H9 (cell line): ENCODE results near the gene SMARCA2. TPM values are rescaled to one million over a fixed set of nuclear protein-coding genes. Genes with fewer than 3 reads are reported as not detected.

ENCODE experiments used
- DNase-seq: peaks from one replicate; pipeline ENCODE4 v3.0.0-alpha.2; 2017
- H2AFZ ChIP-seq: one replicate; pipeline ENCODE4 v1.6.1; 2013; ENCODE audit warnings: mild to moderate bottlenecking, low read length, control low read depth, moderate library complexity
- H2AK5ac ChIP-seq: 2 replicates; pipeline ENCODE4 v1.6.1; 2013; ENCODE audit warnings: low read length, control low read depth, mixed read lengths; ENCODE audit not compliant: insufficient read length
- H2BK120ac ChIP-seq: one replicate; pipeline ENCODE4 v1.6.1; 2013; ENCODE audit warnings: low read depth, mild to moderate bottlenecking, low read length, control low read depth, inconsistent platforms; ENCODE audit not compliant: poor library complexity, severe bottlenecking
- H2BK12ac ChIP-seq: 2 replicates; pipeline ENCODE4 v1.6.1; 2013; ENCODE audit warnings: low read length, control low read depth, mixed read lengths, low read depth; ENCODE audit not compliant: insufficient read length
- H2BK15ac ChIP-seq: 2 replicates; pipeline ENCODE4 v1.6.1; 2013; ENCODE audit warnings: low read depth, low read length, control low read depth
- H2BK20ac ChIP-seq: one replicate; pipeline ENCODE4 v1.6.1; 2013; ENCODE audit warnings: low read depth, mild to moderate bottlenecking, low read length, control low read depth, inconsistent platforms; ENCODE audit not compliant: poor library complexity, severe bottlenecking
- H2BK5ac ChIP-seq: 2 replicates; pipeline ENCODE4 v1.6.1; 2013; ENCODE audit warnings: low read length, control low read depth, mixed read lengths; ENCODE audit not compliant: insufficient read length
- H3K14ac ChIP-seq: 2 replicates; pipeline ENCODE4 v1.6.1; 2013; ENCODE audit warnings: low read length, control low read depth; ENCODE audit not compliant: insufficient read depth
- H3K18ac ChIP-seq: 2 replicates; pipeline ENCODE4 v1.6.1; 2013; ENCODE audit warnings: low read depth, mild to moderate bottlenecking, mixed read lengths, low read length, control low read depth; ENCODE audit not compliant: insufficient read length
- H3K23ac ChIP-seq: 2 replicates; pipeline ENCODE4 v1.6.1; 2013; ENCODE audit warnings: low read length, control low read depth, mixed read lengths, low read depth; ENCODE audit not compliant: insufficient read length
- H3K23me2 ChIP-seq: 2 replicates; pipeline ENCODE4 v1.6.1; 2013; ENCODE audit warnings: low read depth, mild to moderate bottlenecking, mixed read lengths, low read length, control low read depth; ENCODE audit not compliant: insufficient read length, poor library complexity, severe bottlenecking
- H3K27ac ChIP-seq: 2 replicates; pipeline ENCODE4 v1.5.1; 2013; ENCODE audit warnings: low read length, control low read depth, mixed read lengths, low read depth; ENCODE audit not compliant: insufficient read length
- H3K27me3 ChIP-seq: 2 replicates; pipeline ENCODE4 v1.6.1; 2013; ENCODE audit warnings: low read length, control low read depth, inconsistent platforms; ENCODE audit not compliant: insufficient read depth
- H3K4ac ChIP-seq: 2 replicates; pipeline ENCODE4 v1.6.1; 2013; ENCODE audit warnings: low read depth, mild to moderate bottlenecking, control low read depth, inconsistent platforms, low read length, moderate library complexity
- H3K4me1 ChIP-seq: 2 replicates; pipeline ENCODE4 v1.6.1; 2013; ENCODE audit warnings: low read length, control low read depth, inconsistent platforms; ENCODE audit not compliant: insufficient read depth
- H3K4me2 ChIP-seq: 2 replicates; pipeline ENCODE4 v1.6.1; 2013; ENCODE audit warnings: low read length, control low read depth, mixed read lengths; ENCODE audit not compliant: insufficient read length, insufficient read depth
- H3K56ac ChIP-seq: 2 replicates; pipeline ENCODE4 v1.6.1; 2013; ENCODE audit warnings: low read depth, mild to moderate bottlenecking, mixed read lengths, low read length, control low read depth; ENCODE audit not compliant: insufficient read length
- H3K79me1 ChIP-seq: 2 replicates; pipeline ENCODE4 v1.6.1; 2013; ENCODE audit warnings: low read depth, mild to moderate bottlenecking, moderate library complexity, low read length, control low read depth, inconsistent platforms; ENCODE audit not compliant: insufficient read depth, poor library complexity, severe bottlenecking
- H3K79me2 ChIP-seq: 2 replicates; pipeline ENCODE4 v1.6.1; 2013; ENCODE audit warnings: low read length, control low read depth, inconsistent platforms; ENCODE audit not compliant: insufficient read depth
- H3K9ac ChIP-seq: 2 replicates; pipeline ENCODE4 v1.6.1; 2013; ENCODE audit warnings: low read length, control low read depth, mixed read lengths; ENCODE audit not compliant: insufficient read length; ENCODE audit errors: extremely low read depth
- H3K9me3 ChIP-seq: one replicate; pipeline ENCODE4 v1.6.1; 2013; ENCODE audit warnings: low read depth, low read length, inconsistent platforms; ENCODE audit not compliant: control insufficient read depth
- H3T11ph ChIP-seq: one replicate; pipeline ENCODE4 v1.6.1; 2013; ENCODE audit warnings: mild to moderate bottlenecking, low read length, control low read depth, inconsistent platforms
- H4K20me1 ChIP-seq: one replicate; pipeline ENCODE4 v1.6.1; 2013; ENCODE audit not compliant: control insufficient read depth, insufficient read length, insufficient read depth
- H4K5ac ChIP-seq: 2 replicates; pipeline ENCODE4 v1.6.1; 2013; ENCODE audit warnings: low read depth, mild to moderate bottlenecking, mixed read lengths, low read length, control low read depth; ENCODE audit not compliant: insufficient read length
- H4K8ac ChIP-seq: replicated peaks from 2 replicates; pipeline ENCODE4 v1.6.1; 2013; ENCODE audit warnings: low read length, control low read depth, mixed read lengths, low read depth; ENCODE audit not compliant: insufficient read length
- H4K91ac ChIP-seq: 2 replicates; pipeline ENCODE4 v1.6.1; 2013; ENCODE audit warnings: low read depth, mild to moderate bottlenecking, moderate library complexity, mixed read lengths, low read length, control low read depth; ENCODE audit not compliant: insufficient read length
- H3K27ac Mint-ChIP-seq, 3 experiments: 2 replicates in 2 of 3; 3 replicates in 1 of 3; pipeline ENCODE4 v1.8.0; 2020 to 2021; ENCODE audit warnings: mixed read lengths in 3 of 3, mild to moderate bottlenecking in 1 of 3, moderate library complexity in 1 of 3
- H3K27me3 Mint-ChIP-seq: 2 replicates; pipeline ENCODE4 v1.8.0; 2021; ENCODE audit warnings: low read depth, mild to moderate bottlenecking, moderate library complexity, mixed read lengths
- H3K36me3 Mint-ChIP-seq, 3 experiments: 2 replicates in 2 of 3; 3 replicates in 1 of 3; pipeline ENCODE4 v1.8.0; 2020 to 2021; ENCODE audit warnings: low read depth in 3 of 3, mixed read lengths in 3 of 3; ENCODE audit not compliant: insufficient read depth in 1 of 3
- H3K4me1 Mint-ChIP-seq, 2 experiments: 2 replicates each; pipeline ENCODE4 v1.8.0; 2020; ENCODE audit warnings: mixed read lengths in 2 of 2
- H3K4me3 Mint-ChIP-seq, 2 experiments: 2 replicates in 1 of 2; 3 replicates in 1 of 2; pipeline ENCODE4 v1.8.0; 2020 to 2021; ENCODE audit warnings: mild to moderate bottlenecking in 2 of 2, mixed read lengths in 2 of 2, moderate library complexity in 1 of 2
- H3K9me3 Mint-ChIP-seq, 2 experiments: 2 replicates in 1 of 2; 3 replicates in 1 of 2; pipeline ENCODE4 v1.8.0; 2020; ENCODE audit warnings: mild to moderate bottlenecking in 2 of 2, mixed read lengths in 2 of 2, moderate library complexity in 1 of 2
- WGBS: extraction: QIAGEN DNeasy Blood & Tissue Kit; methylation state at CpG from one replicate; pipeline ENCODE4 v1.1.7; 2013; ENCODE audit warnings: missing lambda C conversion rate, low lambda C conversion rate, mixed read lengths; ENCODE audit not compliant: insufficient read length; ENCODE audit errors: extremely low coverage; 5-methylcytosine and 5-hydroxymethylcytosine counted together
- total RNA-seq: library from RNA; stranded (reverse); gene quantifications from 2 replicates; pipeline ENCODE4 v1.2.1, GENCODE V29; 2021
- TF ChIP-seq, protein P1 (sequence below): fragments of 200-600 bp; sonication (generic); conservative IDR thresholded peaks from 3 replicates; pipeline ENCODE4 v1.8.0; 2021; ENCODE audit warnings: antibody characterized with exemption, mild to moderate bottlenecking

SMARCA2 gene
- total RNA-seq, 1 experiment from 2014 or later: 15.3 TPM

DNA sequence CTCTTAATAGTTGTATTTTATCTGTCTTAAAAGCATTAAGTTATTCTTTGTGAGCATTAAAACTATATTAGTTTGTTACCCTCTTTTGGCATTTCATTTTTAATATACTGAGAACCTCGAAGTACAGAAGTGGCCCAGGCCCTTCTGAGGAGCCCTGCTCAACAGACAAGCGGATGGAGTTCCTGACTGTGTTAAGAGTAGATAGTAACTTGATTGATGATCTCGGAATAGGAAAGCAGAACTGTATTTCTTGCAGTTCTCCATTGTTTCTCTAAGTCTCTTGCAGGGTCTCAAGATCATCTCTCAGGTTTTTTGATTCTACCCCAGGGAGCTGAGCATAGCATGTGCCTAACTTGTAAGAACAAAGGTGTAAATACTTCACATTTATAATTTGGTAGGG, 139.6 kb downstream of the SMARCA2 start:
- Mint-ChIP-seq H3K4me3 (no peak overlapping the region), H3K9me3 (peaks cover 0 to 4% of the 10 kb centered on the region in 2 experiments; a peak in 2 of 5 replicates), H3K27ac (no peak overlapping the region), H3K4me1 (peaks cover 30 to 36% of the 10 kb centered on the region in 2 experiments), H3K36me3 (peaks cover 0 to 9% (median 2%) of the 10 kb centered on the region in 3 experiments; a peak in 3 of 7 replicates), H3K27me3 (no peaks in the 10 kb centered on the region)
- no peak overlapping the region for H3K4me2 ChIP-seq
- no peak overlapping the region for H2AK5ac ChIP-seq
- TF ChIP-seq, protein P1, sequence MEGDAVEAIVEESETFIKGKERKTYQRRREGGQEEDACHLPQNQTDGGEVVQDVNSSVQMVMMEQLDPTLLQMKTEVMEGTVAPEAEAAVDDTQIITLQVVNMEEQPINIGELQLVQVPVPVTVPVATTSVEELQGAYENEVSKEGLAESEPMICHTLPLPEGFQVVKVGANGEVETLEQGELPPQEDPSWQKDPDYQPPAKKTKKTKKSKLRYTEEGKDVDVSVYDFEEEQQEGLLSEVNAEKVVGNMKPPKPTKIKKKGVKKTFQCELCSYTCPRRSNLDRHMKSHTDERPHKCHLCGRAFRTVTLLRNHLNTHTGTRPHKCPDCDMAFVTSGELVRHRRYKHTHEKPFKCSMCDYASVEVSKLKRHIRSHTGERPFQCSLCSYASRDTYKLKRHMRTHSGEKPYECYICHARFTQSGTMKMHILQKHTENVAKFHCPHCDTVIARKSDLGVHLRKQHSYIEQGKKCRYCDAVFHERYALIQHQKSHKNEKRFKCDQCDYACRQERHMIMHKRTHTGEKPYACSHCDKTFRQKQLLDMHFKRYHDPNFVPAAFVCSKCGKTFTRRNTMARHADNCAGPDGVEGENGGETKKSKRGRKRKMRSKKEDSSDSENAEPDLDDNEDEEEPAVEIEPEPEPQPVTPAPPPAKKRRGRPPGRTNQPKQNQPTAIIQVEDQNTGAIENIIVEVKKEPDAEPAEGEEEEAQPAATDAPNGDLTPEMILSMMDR: no peak
- no peaks in the 10 kb centered on the region for H4K20me1 ChIP-seq
- no peak overlapping the region for H3K56ac ChIP-seq
- no peak overlapping the region for H3K27ac ChIP-seq
- no peak overlapping the region for H2BK12ac ChIP-seq
- H2BK15ac ChIP-seq: no peak overlapping the region
- no peak overlapping the region for H2AFZ ChIP-seq
- no peak overlapping the region for H2BK120ac ChIP-seq
- no CpG with 5 or more reads among the region's 3 CpGs for WGBS
- H3K79me1 ChIP-seq: no peaks in the 10 kb centered on the region
- no peak overlapping the region for H2BK20ac ChIP-seq
- DNase-seq: no peak
- H3K23me2 ChIP-seq: no peaks in the 10 kb centered on the region
- no peak overlapping the region for H3K14ac ChIP-seq
- no peak overlapping the region for H2BK5ac ChIP-seq
- H3K23ac ChIP-seq: no peak overlapping the region
- H3K79me2 ChIP-seq: no peaks in the 10 kb centered on the region
- H3K4ac ChIP-seq: no peak overlapping the region
- no peaks in the 10 kb centered on the region for H3K9me3 ChIP-seq
- H3K27me3 ChIP-seq: no peaks in the 10 kb centered on the region
- H4K5ac ChIP-seq: no peak overlapping the region
- H3K4me1 ChIP-seq: peaks cover 5% of the 10 kb centered on the region; the same call in 1 of the 2 replicates
- no peak overlapping the region for H4K91ac ChIP-seq
- H3T11ph ChIP-seq: no peak overlapping the region
- H4K8ac ChIP-seq: no peak overlapping the region
- no peak overlapping the region for H3K18ac ChIP-seq
- no peak overlapping the region for H3K9ac ChIP-seq
